ENCODE measurements around the gene MPPED1. TPM values are rescaled to one million over a fixed set of nuclear protein-coding genes. Genes with fewer than 3 reads are reported as not detected.

MPPED1 gene
- total and polyA plus RNA-seq, 2 donors (not counting 3 experiments of a cell fraction or from before 2014, with no cell fraction given), result not detected

DNA sequence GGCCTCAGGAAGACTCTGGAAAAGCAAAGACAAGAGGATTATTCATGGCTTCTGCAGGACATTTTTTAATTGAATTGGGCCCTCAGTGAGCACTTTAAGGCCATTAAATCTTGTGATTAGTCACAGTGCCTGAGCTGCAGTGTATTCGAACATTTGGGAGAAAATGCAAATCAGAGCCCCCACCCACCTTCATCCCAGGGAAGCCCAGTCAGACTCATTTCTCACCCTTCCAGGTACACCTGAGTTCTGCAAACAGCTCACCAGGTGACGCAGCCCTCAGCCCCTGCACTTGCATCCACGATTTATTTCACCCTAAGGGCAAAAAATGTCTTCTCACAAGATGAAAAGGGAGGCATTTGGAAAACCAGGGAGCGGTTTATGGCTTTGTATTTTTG, 128.7 kb downstream of the MPPED1 start:
- no peak for FAIRE-seq
- intact Hi-C loops (cut with micrococcal nuclease) (no loop called here), dilution Hi-C loops (cut with MboI; ENCODE audit: extremely low pct_ligation_motif_present, low sequenced_read_pairs) (no loop called here)
- Histone ChIP-seq H3K27me3 (ENCODE audit: control insufficient read depth in 2 of 2, insufficient read depth in 2 of 2, low read length in 2 of 2) (no peaks in the 10 kb centered on the region), H3K9ac (replicated peaks; ENCODE audit: extremely low read depth, insufficient read depth, low read length) (no peak overlapping the region), H3K4me2 (ENCODE audit: insufficient read depth, low read length) (no peak overlapping the region), H3K79me2 (ENCODE audit: control insufficient read depth, insufficient read depth, low read length) (no peaks in the 10 kb centered on the region), H3K27ac (ENCODE audit: insufficient read depth, low read depth, low read length) (no peak overlapping the region), H3K9me3 (replicated peaks; ENCODE audit: control insufficient read depth, insufficient read depth, low read length) (no peaks in the 10 kb centered on the region), H3K36me3 (ENCODE audit: control insufficient read depth in 2 of 2, extremely low read depth in 1 of 2, insufficient read depth in 2 of 2, low read length in 2 of 2) (no peaks in the 10 kb centered on the region), H3K4me3 (replicated peaks in 1 of 3; ENCODE audit: insufficient read depth in 1 of 3, low read depth in 1 of 3, low read length in 3 of 3) (no peak overlapping the region), H3K9me1 (replicated peaks; ENCODE audit: control insufficient read depth, extremely low read depth, insufficient read depth, low read length) (no peaks in the 10 kb centered on the region), H4K20me1 (replicated peaks; ENCODE audit: control insufficient read depth, extremely low read depth, insufficient read depth, low read length) (no peaks in the 10 kb centered on the region), H3K4me1 (ENCODE audit: control insufficient read depth, extremely low read depth, insufficient read depth, low read length) (no peaks in the 10 kb centered on the region), H2AFZ (ENCODE audit: low read depth, low read length) (no peak overlapping the region)
- no TSS peak for BruUV-seq (replicated peaks)
- ChIA-PET CTCF (no interaction called here), POLR2A (no interaction called here)
- TF ChIP-seq POLR2A (IDR thresholded peaks at IDR 0.05; ENCODE audit: low read depth, low read length), result no peak
- TF ChIP-seq MYC (IDR thresholded peaks at IDR 0.05; ENCODE audit: low read depth, low read length), result no peak
- no peak for DNase-seq (ENCODE audit: low read depth, low spot score)

DNA sequence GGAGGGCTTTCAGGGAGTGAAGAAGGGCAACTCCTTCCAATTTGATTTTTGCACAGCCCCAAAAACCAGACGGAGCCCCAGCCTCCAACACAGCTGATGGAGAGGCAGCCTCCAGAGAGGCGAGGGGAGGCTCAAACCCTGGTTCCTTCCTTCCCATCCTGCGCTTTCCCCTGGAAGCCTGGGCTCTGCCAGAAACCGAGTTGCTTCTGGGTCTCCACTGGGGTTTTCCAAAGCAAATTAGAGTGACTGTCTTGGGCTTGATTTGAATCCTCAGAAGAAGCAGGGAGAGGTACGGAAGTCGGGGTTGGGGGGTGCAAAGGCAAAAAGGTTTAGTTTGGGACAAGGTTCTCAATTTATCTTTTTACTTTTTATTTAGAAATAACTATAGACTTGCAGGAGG, 129.2 kb downstream of the MPPED1 start:
- Histone ChIP-seq H3K27me3 (ENCODE audit: control insufficient read depth in 2 of 2, insufficient read depth in 2 of 2, low read length in 2 of 2) (no peaks in the 10 kb centered on the region), H3K9ac (replicated peaks; ENCODE audit: extremely low read depth, insufficient read depth, low read length) (no peak overlapping the region), H2AFZ (ENCODE audit: low read depth, low read length) (no peak overlapping the region), H3K79me2 (ENCODE audit: control insufficient read depth, insufficient read depth, low read length) (no peaks in the 10 kb centered on the region), H3K9me3 (replicated peaks; ENCODE audit: control insufficient read depth, insufficient read depth, low read length) (no peaks in the 10 kb centered on the region), H3K9me1 (replicated peaks; ENCODE audit: control insufficient read depth, extremely low read depth, insufficient read depth, low read length) (no peaks in the 10 kb centered on the region), H4K20me1 (replicated peaks; ENCODE audit: control insufficient read depth, extremely low read depth, insufficient read depth, low read length) (no peaks in the 10 kb centered on the region), H3K4me2 (ENCODE audit: insufficient read depth, low read length) (no peak overlapping the region), H3K27ac (ENCODE audit: insufficient read depth, low read depth, low read length) (no peak overlapping the region), H3K36me3 (ENCODE audit: control insufficient read depth in 2 of 2, extremely low read depth in 1 of 2, insufficient read depth in 2 of 2, low read length in 2 of 2) (no peaks in the 10 kb centered on the region), H3K4me1 (ENCODE audit: control insufficient read depth, extremely low read depth, insufficient read depth, low read length) (no peaks in the 10 kb centered on the region), H3K4me3 (replicated peaks in 1 of 3; ENCODE audit: insufficient read depth in 1 of 3, low read depth in 1 of 3, low read length in 3 of 3) (no peak overlapping the region)
- DNase-seq (ENCODE audit: low read depth, low spot score), result no peak
- no TSS peak for BruUV-seq (replicated peaks)
- ChIA-PET CTCF (no interaction called here), POLR2A (no interaction called here)
- FAIRE-seq, result no peak
- no peak for TF ChIP-seq GATA2 (IDR thresholded peaks at IDR 0.05; ENCODE audit: insufficient read depth, insufficient read length, low read depth, low read length)
- TF ChIP-seq, protein P1, sequence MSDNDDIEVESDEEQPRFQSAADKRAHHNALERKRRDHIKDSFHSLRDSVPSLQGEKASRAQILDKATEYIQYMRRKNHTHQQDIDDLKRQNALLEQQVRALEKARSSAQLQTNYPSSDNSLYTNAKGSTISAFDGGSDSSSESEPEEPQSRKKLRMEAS (IDR thresholded peaks at IDR 0.05; ENCODE audit: insufficient read depth, insufficient read length), result no peak
- dilution Hi-C loops (cut with MboI; ENCODE audit: extremely low pct_ligation_motif_present, low sequenced_read_pairs), result no loop called here
- intact Hi-C loops (cut with micrococcal nuclease), result no loop called here
